IMR-90 (cell line): Measurements from ENCODE around the gene RNF175. TPM values are rescaled to one million over a fixed set of nuclear protein-coding genes. Genes with fewer than 3 reads are reported as not detected.

Experiments used
- ATAC-seq: fragments of 200-7000 bp; cut with Tn5 transposase; 2 replicates; pipeline ENCODE4 v1.9.1; 2020; ENCODE audit warnings: low read depth, mild to moderate bottlenecking, moderate library complexity
- BruUV-seq: library from RNA; stranded (reverse); fragments of 400-500 nt; replicated peaks from 2 replicates; lab custom pipeline; 2021; lab: Mats Ljungman, UMichigan
- CTCF ChIA-PET: fragments of 300-600 bp; formaldehyde crosslinking; extraction: SDS; loops from one replicate; lab custom pipeline; 2021; ENCODE audit warnings: antibody characterized with exemption; lab: Yijun Ruan, JAX
- POLR2A ChIA-PET: fragments of 300-600 bp; sonication (Branson Sonifier 250); formaldehyde crosslinking; loops from one replicate; lab custom pipeline; 2022; ENCODE audit warnings: antibody characterized with exemption; ENCODE audit not compliant: unreplicated experiment; lab: Charles Lee
- DNase-seq: peaks from one replicate; pipeline ENCODE4 v3.0.0; 2013
- H2AFZ ChIP-seq: replicated peaks from 2 replicates; pipeline ENCODE3; 2013; ENCODE audit warnings: low read length, mild to moderate bottlenecking; ENCODE audit not compliant: poor library complexity
- H2AK5ac ChIP-seq: 2 replicates; pipeline ENCODE4 v1.6.1; 2013; ENCODE audit warnings: low read depth, low read length, inconsistent platforms
- H2AK9ac ChIP-seq: replicated peaks from 2 replicates; pipeline ENCODE3; 2013; ENCODE audit warnings: mild to moderate bottlenecking, low read depth, low read length, moderate library complexity; ENCODE audit not compliant: poor library complexity
- H2BK120ac ChIP-seq: 2 replicates; pipeline ENCODE4 v1.6.1; 2013; ENCODE audit warnings: low read depth, low read length, inconsistent platforms
- H2BK15ac ChIP-seq: 3 replicates; pipeline ENCODE4 v1.6.1; 2013; ENCODE audit warnings: low read depth, low read length, inconsistent platforms
- H2BK20ac ChIP-seq: 2 replicates; pipeline ENCODE4 v1.6.1; 2013; ENCODE audit warnings: low read depth, mild to moderate bottlenecking, inconsistent platforms, low read length, moderate library complexity
- H2BK5ac ChIP-seq: 2 replicates; pipeline ENCODE4 v1.6.1; 2013; ENCODE audit warnings: mild to moderate bottlenecking, low read depth, low read length, inconsistent platforms; ENCODE audit not compliant: poor library complexity, severe bottlenecking
- H3K14ac ChIP-seq: replicated peaks from 2 replicates; pipeline ENCODE4 v1.6.1; 2013; ENCODE audit warnings: low read depth, low read length, inconsistent platforms
- H3K18ac ChIP-seq: 2 replicates; pipeline ENCODE4 v1.6.1; 2013; ENCODE audit warnings: low read depth, low read length, control low read depth
- H3K23ac ChIP-seq: 2 replicates; pipeline ENCODE4 v1.6.1; 2013; ENCODE audit warnings: low read depth, low read length, inconsistent platforms
- H3K27ac ChIP-seq: 2 replicates; pipeline ENCODE4 v1.5.1; 2013; ENCODE audit warnings: mild to moderate bottlenecking, control low read depth, low read length; ENCODE audit not compliant: insufficient read depth
- H3K27me3 ChIP-seq: 2 replicates; pipeline ENCODE4 v1.6.1; 2013; ENCODE audit warnings: low read length; ENCODE audit not compliant: control insufficient read depth, insufficient read depth
- H3K36me3 ChIP-seq: 2 replicates; pipeline ENCODE4 v1.6.1; 2013; ENCODE audit warnings: low read length, mixed read lengths; ENCODE audit not compliant: control insufficient read depth, insufficient read depth
- H3K4ac ChIP-seq: 2 replicates; pipeline ENCODE4 v1.6.1; 2013; ENCODE audit warnings: low read depth, low read length, inconsistent platforms
- H3K4me1 ChIP-seq: 2 replicates; pipeline ENCODE4 v1.6.1; 2013; ENCODE audit warnings: low read length, mixed read lengths; ENCODE audit not compliant: control insufficient read depth, insufficient read depth
- H3K4me2 ChIP-seq: 2 replicates; pipeline ENCODE4 v1.6.1; 2013; ENCODE audit warnings: low read depth, mild to moderate bottlenecking, control low read depth, low read length, moderate library complexity
- H3K4me3 ChIP-seq: 2 replicates; pipeline ENCODE4 v1.5.1; 2013; ENCODE audit warnings: low read depth, mild to moderate bottlenecking, control low read depth, low read length, moderate library complexity; ENCODE audit not compliant: insufficient read depth
- H3K56ac ChIP-seq: 2 replicates; pipeline ENCODE4 v1.6.1; 2013; ENCODE audit warnings: low read length, inconsistent platforms; ENCODE audit not compliant: insufficient read depth; ENCODE audit errors: extremely low read depth
- H3K79me1 ChIP-seq, 2 experiments: 2 replicates each; pipeline ENCODE4 v1.6.1; 2013; ENCODE audit warnings: low read length in 2 of 2, inconsistent platforms in 1 of 2, low read depth in 1 of 2
- H3K9ac ChIP-seq: 2 replicates; pipeline ENCODE4 v1.6.1; 2013; ENCODE audit warnings: low read depth, low read length, control low read depth
- H3K9me1 ChIP-seq: 2 replicates; pipeline ENCODE4 v1.6.1; 2013; ENCODE audit warnings: low read length, inconsistent platforms; ENCODE audit not compliant: insufficient read depth
- H3K9me3 ChIP-seq: 2 replicates; pipeline ENCODE4 v1.6.1; 2013; ENCODE audit warnings: low read length; ENCODE audit not compliant: control insufficient read depth, insufficient read depth
- H4K20me1 ChIP-seq: 2 replicates; pipeline ENCODE4 v1.6.1; 2013; ENCODE audit warnings: low read length, inconsistent platforms; ENCODE audit not compliant: insufficient read depth
- H4K5ac ChIP-seq: 2 replicates; pipeline ENCODE4 v1.6.1; 2013; ENCODE audit warnings: mild to moderate bottlenecking, low read depth, low read length, control low read depth
- H4K8ac ChIP-seq, 2 experiments: 2 replicates each; pipeline ENCODE4 v1.6.1; 2013; ENCODE audit warnings: low read depth in 2 of 2, low read length in 2 of 2, control low read depth in 1 of 2, inconsistent platforms in 1 of 2
- H4K91ac ChIP-seq: 2 replicates; pipeline ENCODE4 v1.6.1; 2013; ENCODE audit warnings: low read depth, low read length, inconsistent platforms; ENCODE audit not compliant: insufficient read depth
- BHLHE40 ChIP-seq: fragments of 150-350 bp; IDR thresholded peaks from 2 replicates; pipeline ENCODE4 v1.6.1; 2016; ENCODE audit warnings: mild to moderate bottlenecking, low read depth, low read length
- WGBS, 2 experiments: methylation state at CpG; one replicate each; pipeline versions ENCODE4 v1.1.5 to v1.1.7; 2013; ENCODE audit warnings: missing lambda C conversion rate in 2 of 2; ENCODE audit not compliant: insufficient read length in 1 of 2; ENCODE audit errors: extremely low coverage in 2 of 2; 5-methylcytosine and 5-hydroxymethylcytosine counted together
- dilution Hi-C: fragments of 300-500 bp; cut with HindIII; formaldehyde crosslinking; loops from one replicate; pipeline ENCODE4 v1.14.3; 2018; ENCODE audit warnings: low sequenced_read_pairs; ENCODE audit not compliant: unreplicated experiment
- in situ Hi-C: fragments of 300-500 bp; cut with MboI; formaldehyde crosslinking; loops from 3 replicates; pipeline ENCODE4 v1.14.3; 2019; ENCODE audit warnings: low sequenced_read_pairs, inconsistent platforms, mixed read lengths
- intact Hi-C: fragments of 100-400 bp; cut with micrococcal nuclease; formaldehyde crosslinking; loops from 2 replicates; pipeline ENCODE4 v1.10.0; 2022
- polyA plus RNA-seq, 3 experiments: library from polyadenylated mRNA; depleted of rRNA; stranded (reverse); fragments of >200 nt; gene quantifications; 2 replicates each; pipeline ENCODE4 v1.2.3, GENCODE V29; 2012; ENCODE audit warnings: low replicate concordance in 1 of 3
- total RNA-seq: library from RNA; depleted of rRNA; stranded (reverse); fragments of >200 nt; gene quantifications from 2 replicates; pipeline ENCODE4 v1.2.3, GENCODE V29; 2012
- TF ChIP-seq, protein P1 (sequence below): conservative IDR thresholded peaks from 2 replicates; pipeline ENCODE4 v1.5.1; 2012; ENCODE audit warnings: mild to moderate bottlenecking, low read depth, low read length, improper control_type of control experiment

The RNF175 gene
- total and polyA plus RNA-seq, 2 of the 4 experiments (the other 2 are of a cell fraction), result not detected

DNA sequence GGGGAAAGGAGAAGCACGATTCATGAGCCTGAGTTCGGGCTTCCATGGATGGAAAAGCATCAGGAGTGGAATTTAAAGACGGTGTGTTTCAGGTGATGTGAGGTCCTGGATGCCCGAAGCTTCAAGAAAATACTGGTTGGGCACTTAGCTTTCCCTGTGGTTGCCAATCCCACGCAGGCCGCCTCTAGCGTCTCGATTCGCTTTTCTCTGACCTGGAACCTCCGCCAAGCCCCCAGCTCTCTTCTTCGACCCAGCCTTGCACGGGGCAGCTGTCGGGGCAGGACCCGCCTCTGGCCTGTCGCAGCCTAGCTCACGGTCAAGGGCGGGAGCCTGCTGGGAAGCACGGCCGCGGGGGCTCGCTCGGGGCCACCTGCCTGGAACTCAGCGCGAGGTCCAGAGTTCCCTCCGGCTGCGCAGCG is 76.1 kb downstream of the RNF175 start:
- no TSS peak for BruUV-seq
- WGBS, 2 experiments, result 3% methylated on average over 8 of the region's 27 CpGs; no CpG with 5 or more reads in 1 of the 2 experiments
- in situ Hi-C loops, result no loop called here
- H4K8ac ChIP-seq, result no peak overlapping the region
- POLR2A ChIA-PET, result no interaction called here
- no peaks in the 10 kb centered on the region for H4K20me1 ChIP-seq
- H2BK120ac ChIP-seq, result no peak overlapping the region
- no peak overlapping the region for H2AK9ac ChIP-seq
- no peak overlapping the region for H3K4ac ChIP-seq
- no peak overlapping the region for H3K18ac ChIP-seq
- peak overlapping the region; percentile 80; the same call in 1 of the 2 replicates for H3K4me2 ChIP-seq
- H3K23ac ChIP-seq, result no peak overlapping the region
- H3K4me1 ChIP-seq, result no peaks in the 10 kb centered on the region
- H4K91ac ChIP-seq, result no peak overlapping the region
- intact Hi-C loops, result no loop called here
- H3K9ac ChIP-seq, result no peak overlapping the region
- H3K9me3 ChIP-seq, result peaks cover 5% of the 10 kb centered on the region
- H2BK5ac ChIP-seq, result no peak overlapping the region
- no peak overlapping the region for H3K27ac ChIP-seq
- no peak overlapping the region for H2AK5ac ChIP-seq
- H3K14ac ChIP-seq, result no peak overlapping the region
- no peak for ATAC-seq
- H3K27me3 ChIP-seq, result peaks cover 31% of the 10 kb centered on the region
- no peaks in the 10 kb centered on the region for H3K79me1 ChIP-seq
- no peak overlapping the region for H2BK20ac ChIP-seq
- no peaks in the 10 kb centered on the region for H3K9me1 ChIP-seq
- no peak for DNase-seq
- no peak overlapping the region for H3K56ac ChIP-seq
- no peak overlapping the region for H2BK15ac ChIP-seq
- dilution Hi-C loops, result no loop called here
- peak; percentile 63; the same call in 1 of the 2 replicates for TF ChIP-seq BHLHE40
- TF ChIP-seq, protein P1, sequence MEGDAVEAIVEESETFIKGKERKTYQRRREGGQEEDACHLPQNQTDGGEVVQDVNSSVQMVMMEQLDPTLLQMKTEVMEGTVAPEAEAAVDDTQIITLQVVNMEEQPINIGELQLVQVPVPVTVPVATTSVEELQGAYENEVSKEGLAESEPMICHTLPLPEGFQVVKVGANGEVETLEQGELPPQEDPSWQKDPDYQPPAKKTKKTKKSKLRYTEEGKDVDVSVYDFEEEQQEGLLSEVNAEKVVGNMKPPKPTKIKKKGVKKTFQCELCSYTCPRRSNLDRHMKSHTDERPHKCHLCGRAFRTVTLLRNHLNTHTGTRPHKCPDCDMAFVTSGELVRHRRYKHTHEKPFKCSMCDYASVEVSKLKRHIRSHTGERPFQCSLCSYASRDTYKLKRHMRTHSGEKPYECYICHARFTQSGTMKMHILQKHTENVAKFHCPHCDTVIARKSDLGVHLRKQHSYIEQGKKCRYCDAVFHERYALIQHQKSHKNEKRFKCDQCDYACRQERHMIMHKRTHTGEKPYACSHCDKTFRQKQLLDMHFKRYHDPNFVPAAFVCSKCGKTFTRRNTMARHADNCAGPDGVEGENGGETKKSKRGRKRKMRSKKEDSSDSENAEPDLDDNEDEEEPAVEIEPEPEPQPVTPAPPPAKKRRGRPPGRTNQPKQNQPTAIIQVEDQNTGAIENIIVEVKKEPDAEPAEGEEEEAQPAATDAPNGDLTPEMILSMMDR, result no peak
- no peaks in the 10 kb centered on the region for H3K36me3 ChIP-seq
- no peak overlapping the region for H4K5ac ChIP-seq
- peak overlapping the region; percentile 35; the same call in 1 of the 2 replicates for H3K4me3 ChIP-seq
- peak overlapping the region; percentile 79 for H2AFZ ChIP-seq
- CTCF ChIA-PET, result no interaction called here
